ENCODE results near the gene CDK14.
A peak's percentile ranks its signal among the peaks of the same experiment; 100 is the strongest.
"Not testable (repeated sequence)": the region's sequence is repeated elsewhere in the genome, so short reads cannot be mapped to it uniquely, and the experiment has no call there.

CDK14 gene

GRCh38 chr7:90920336-90920735 lies 324.2 kb downstream of the CDK14 start:
- no peak for DNase-seq

GRCh38 chr7:90923541-90923997 lies 327.4 kb downstream of the CDK14 start:
- no peak for DNase-seq

- not testable (repeated sequence) for DNase-seq
Measured at GRCh38 chr7:90928700-90929424, 332.7 kb downstream of the CDK14 start.

GRCh38 chr7:90931986-90932916 lies 336.1 kb downstream of the CDK14 start:
- peak; percentile 80 for DNase-seq

- no peak for DNase-seq
Measured at GRCh38 chr7:90933041-90933440, 336.9 kb downstream of the CDK14 start.

GRCh38 chr7:90933984-90934383 lies 337.9 kb downstream of the CDK14 start:
- DNase-seq, result peak; percentile 10

- no peak for DNase-seq
Measured at GRCh38 chr7:90938371-90938770, 342.2 kb downstream of the CDK14 start.

- no peak for DNase-seq
Measured at GRCh38 chr7:90939666-90940065, 343.5 kb downstream of the CDK14 start.

GRCh38 chr7:90944021-90944420 lies 347.9 kb downstream of the CDK14 start:
- no peak for DNase-seq

GRCh38 chr7:90945104-90945787 lies 349.1 kb downstream of the CDK14 start:
- DNase-seq, result no peak

GRCh38 chr7:90946730-90947501 lies 350.8 kb downstream of the CDK14 start:
- DNase-seq, result no peak

- no peak for DNase-seq
Measured at GRCh38 chr7:90948085-90948484, 352.0 kb downstream of the CDK14 start.

GRCh38 chr7:90951229-90951628 lies 355.1 kb downstream of the CDK14 start:
- DNase-seq, result no peak

GRCh38 chr7:90951986-90952954 lies 356.1 kb downstream of the CDK14 start:
- peak; percentile 6 for DNase-seq

GRCh38 chr7:90955641-90956207 lies 359.6 kb downstream of the CDK14 start:
- peak; percentile 74 for DNase-seq

- DNase-seq, result no peak
Measured at GRCh38 chr7:90957883-90958282, 361.8 kb downstream of the CDK14 start.

- no peak for DNase-seq
Measured at GRCh38 chr7:90958647-90959046, 362.5 kb downstream of the CDK14 start.

GRCh38 chr7:90961037-90961725 lies 365.1 kb downstream of the CDK14 start:
- DNase-seq, result no peak

- DNase-seq, result no peak
Measured at GRCh38 chr7:90965211-90965610, 369.1 kb downstream of the CDK14 start.

- DNase-seq, result peak; percentile 6
Measured at GRCh38 chr7:90966346-90966745, 370.2 kb downstream of the CDK14 start.
